Stomach (tissue), 4 donors: ENCODE data around the gene ACTN1.

ENCODE experiments used
- CTCF ChIP-seq, 7 experiments: fragments of 450-650 bp in 4 of 7; fragments of 200-600 bp in 3 of 7; sonication (generic) in 3 of 7; IDR thresholded peaks; one replicate each; pipeline ENCODE4 v1.5.1; 2016 to 2019; ENCODE audit warnings: antibody characterized with exemption in 7 of 7, control low read depth in 2 of 7, mild to moderate bottlenecking in 1 of 7
- POLR2AphosphoS5 ChIP-seq, 3 donors: sonication (generic); formaldehyde crosslinking; IDR thresholded peaks; one replicate each; pipeline ENCODE4 v1.6.1; 2016; ENCODE audit warnings: antibody characterized with exemption in 3 of 3

GRCh38 chr14:68894802-68895703, 84.0 kb downstream of the ACTN1 start:
- TF ChIP-seq CTCF (IDR thresholded peaks at IDR 0.05) (no peak), POLR2AphosphoS5 (IDR thresholded peaks at IDR 0.05) (no peak)
